Subcutaneous abdominal adipose tissue (tissue), 5 donors: ENCODE results near the gene IFRD2.
"Not testable (repeated sequence)": the region's sequence is repeated elsewhere in the genome, so short reads cannot be mapped to it uniquely, and the experiment has no call there.

Experiments
- H3K27ac ChIP-seq: one replicate; pipeline ENCODE4 v1.7.0; 2013; ENCODE audit warnings: low read depth, mild to moderate bottlenecking, inconsistent platforms, low read length, moderate library complexity
- H3K27me3 ChIP-seq, 5 donors: one replicate each; pipeline ENCODE4 v1.7.0; 2013; ENCODE audit warnings: low read length in 5 of 5, inconsistent platforms in 1 of 5; ENCODE audit not compliant: control insufficient read depth in 5 of 5, insufficient read depth in 4 of 5
- H3K36me3 ChIP-seq, 5 donors: one replicate each; pipeline ENCODE4 v1.7.0; 2013; ENCODE audit warnings: low read length in 5 of 5; ENCODE audit not compliant: control insufficient read depth in 5 of 5, insufficient read depth in 5 of 5
- H3K4me1 ChIP-seq, 5 donors: one replicate each; pipeline ENCODE4 v1.7.0; 2013; ENCODE audit warnings: low read length in 5 of 5, mild to moderate bottlenecking in 3 of 5, moderate library complexity in 1 of 5; ENCODE audit not compliant: control insufficient read depth in 5 of 5, insufficient read depth in 5 of 5
- H3K4me3 ChIP-seq, 5 donors: one replicate each; pipeline ENCODE4 v1.7.0; 2013; ENCODE audit warnings: low read length in 5 of 5, low read depth in 1 of 5
- H3K9ac ChIP-seq, 5 donors: one replicate each; pipeline ENCODE4 v1.7.0; 2013; ENCODE audit warnings: low read length in 5 of 5, mild to moderate bottlenecking in 4 of 5, moderate library complexity in 3 of 5
- H3K9me3 ChIP-seq, 5 donors: one replicate each; pipeline ENCODE4 v1.7.0; 2013; ENCODE audit warnings: low read length in 5 of 5; ENCODE audit not compliant: control insufficient read depth in 5 of 5
- donor health status: healthy.
- donor health status: healthy.
- donor health status: healthy.
- donor health status: healthy.
- donor health status: healthy.

IFRD2 gene

GRCh38 chr3:50286322-50287227 lies 5.7 kb downstream of the IFRD2 start:
- Histone ChIP-seq H3K4me3 (no peak overlapping the region), H3K36me3 (peaks cover 0 to 42% (median 41%) of the 10 kb centered on the region in 5 donors), H3K9me3 (no peaks in the 10 kb centered on the region), H3K27ac (no peak overlapping the region), H3K4me1 (peaks cover 2 to 13% (median 11%) of the 10 kb centered on the region in 5 donors), H3K27me3 (no peaks in the 10 kb centered on the region), H3K9ac (no peak overlapping the region)

GRCh38 chr3:50284121-50284520 lies 8.1 kb downstream of the IFRD2 start:
- H3K27me3 ChIP-seq, H3K4me1 ChIP-seq, H3K9ac ChIP-seq, H3K27ac ChIP-seq, H3K9me3 ChIP-seq, H3K4me3 ChIP-seq: not testable (repeated sequence)
- peaks cover 0 to 28% (median 27%) of the 10 kb centered on the region in 5 donors for H3K36me3 ChIP-seq

GRCh38 chr3:50279255-50280016 lies 12.8 kb downstream of the IFRD2 start:
- peak overlapping the region in 1 of 5 donors; percentile 27 for H3K9ac ChIP-seq
- H3K4me3 ChIP-seq: no peak overlapping the region
- peaks cover 0 to 16% (median 4%) of the 10 kb centered on the region in 5 donors for H3K4me1 ChIP-seq
- H3K36me3 ChIP-seq: peaks cover 0 to 5% (median 0%) of the 10 kb centered on the region in 5 donors
- no peak overlapping the region for H3K27ac ChIP-seq
- H3K9me3 ChIP-seq: no peaks in the 10 kb centered on the region
- H3K27me3 ChIP-seq: peaks cover 0 to 9% (median 3%) of the 10 kb centered on the region in 5 donors

GRCh38 chr3:50278880-50279224 lies 13.4 kb downstream of the IFRD2 start, which contains the start of gene LSMEM2:
LSMEM2 (plus strand) TSS chr3:50279087; CDS start chr3:50279114, 27 bp downstream.
- Histone ChIP-seq H3K36me3 (peaks cover 0 to 5% (median 0%) of the 10 kb centered on the region in 5 donors), H3K27me3 (peaks cover 0 to 9% (median 3%) of the 10 kb centered on the region in 5 donors), H3K9me3 (no peaks in the 10 kb centered on the region), H3K9ac (peak within 1 kb of the TSS in 1 of 5 donors; percentile 27), H3K27ac (no peak within 1 kb of the TSS), H3K4me1 (peaks cover 0 to 22% (median 8%) of the 10 kb centered on the region in 5 donors), H3K4me3 (no peak within 1 kb of the TSS)

- Histone ChIP-seq H3K4me3 (no peak overlapping the region), H3K9me3 (no peaks in the 10 kb centered on the region), H3K9ac (peak overlapping the region in 1 of 5 donors; percentile 10), H3K27ac (no peak overlapping the region), H3K4me1 (peaks cover 0 to 26% (median 14%) of the 10 kb centered on the region in 5 donors), H3K27me3 (peaks cover 0 to 9% (median 3%) of the 10 kb centered on the region in 5 donors), H3K36me3 (peaks cover 0 to 5% (median 0%) of the 10 kb centered on the region in 5 donors)
Measured at GRCh38 chr3:50278123-50278879, 13.9 kb downstream of the IFRD2 start.

- Histone ChIP-seq H3K4me3 (no peak overlapping the region), H3K27me3 (peaks cover 0 to 9% (median 3%) of the 10 kb centered on the region in 5 donors), H3K27ac (no peak overlapping the region), H3K9ac (no peak overlapping the region), H3K4me1 (peaks cover under 1 to 31% (median 24%) of the 10 kb centered on the region in 5 donors), H3K9me3 (no peaks in the 10 kb centered on the region), H3K36me3 (peaks cover 0 to 5% (median 0%) of the 10 kb centered on the region in 5 donors)
Measured at GRCh38 chr3:50276762-50277101, 15.5 kb downstream of the IFRD2 start.

- H3K4me3 ChIP-seq: no peak overlapping the region
- peaks cover 5 to 37% (median 29%) of the 10 kb centered on the region in 5 donors for H3K4me1 ChIP-seq
- no peak overlapping the region for H3K27ac ChIP-seq
- peaks cover 0 to 9% (median 3%) of the 10 kb centered on the region in 5 donors for H3K27me3 ChIP-seq
- H3K36me3 ChIP-seq: peaks cover 0 to 5% (median 0%) of the 10 kb centered on the region in 5 donors
- no peak overlapping the region for H3K9ac ChIP-seq
- H3K9me3 ChIP-seq: no peaks in the 10 kb centered on the region
Measured at GRCh38 chr3:50275996-50276761, 16.1 kb downstream of the IFRD2 start.

GRCh38 chr3:50275141-50275995 lies 16.9 kb downstream of the IFRD2 start:
- H3K9ac ChIP-seq: no peak overlapping the region
- no peaks in the 10 kb centered on the region for H3K9me3 ChIP-seq
- H3K27me3 ChIP-seq: peaks cover 0 to 9% (median 3%) of the 10 kb centered on the region in 5 donors
- no peak overlapping the region for H3K27ac ChIP-seq
- H3K36me3 ChIP-seq: peaks cover 0 to 5% (median 0%) of the 10 kb centered on the region in 5 donors
- peaks cover 5 to 42% (median 37%) of the 10 kb centered on the region in 5 donors for H3K4me1 ChIP-seq
- peak overlapping the region in 1 of 5 donors; percentile 32 for H3K4me3 ChIP-seq
